Activated naive CD4-positive, alpha-beta T cell treated with anti-CD3 and anti-CD28 coated beads, Interleukin-2, amount 50 U/mL, for 24 hours (primary cell): ENCODE measurements around the gene LRP1-AS.

Experiments
- H3K27ac Mint-ChIP-seq: one replicate; pipeline ENCODE4 v1.8.0; 2021; ENCODE audit warnings: mild to moderate bottlenecking, mixed read lengths
- H3K27me3 Mint-ChIP-seq: one replicate; pipeline ENCODE4 v1.8.0; 2021; ENCODE audit warnings: mixed read lengths
- H3K36me3 Mint-ChIP-seq: one replicate; pipeline ENCODE4 v1.8.0; 2021; ENCODE audit warnings: mixed read lengths
- H3K4me1 Mint-ChIP-seq: one replicate; pipeline ENCODE4 v1.8.0; 2021; ENCODE audit warnings: mixed read lengths
- H3K4me3 Mint-ChIP-seq: one replicate; pipeline ENCODE4 v1.8.0; 2021; ENCODE audit warnings: mild to moderate bottlenecking, mixed read lengths
- H3K9me3 Mint-ChIP-seq: one replicate; pipeline ENCODE4 v1.8.0; 2021; ENCODE audit warnings: mixed read lengths

The LRP1-AS gene

DNA sequence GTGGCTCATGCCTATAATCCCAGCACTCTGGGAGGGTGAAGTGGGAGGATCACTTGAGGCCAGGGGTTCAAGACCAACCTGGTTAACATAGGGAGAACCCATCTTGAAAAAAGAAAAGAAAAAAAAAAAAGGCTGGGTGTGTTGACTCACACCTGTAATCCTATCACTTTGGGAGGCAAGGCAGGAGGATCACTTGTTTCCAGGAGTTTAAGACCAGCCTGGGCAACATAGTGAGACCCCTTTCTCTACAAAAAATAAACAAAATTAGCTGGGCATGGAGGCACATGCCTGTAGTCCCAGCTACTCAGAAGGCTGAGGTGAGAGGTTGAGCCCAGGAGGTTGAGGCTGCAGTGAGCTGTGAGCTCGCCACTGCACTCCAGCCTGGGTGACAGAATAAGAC, 23.0 kb upstream of the LRP1-AS start:
- H3K4me3 Mint-ChIP-seq = no peak overlapping the region
- no peaks in the 10 kb centered on the region for H3K9me3 Mint-ChIP-seq
- peaks cover 2% of the 10 kb centered on the region for H3K36me3 Mint-ChIP-seq
- no peaks in the 10 kb centered on the region for H3K27me3 Mint-ChIP-seq
- no peak overlapping the region for H3K27ac Mint-ChIP-seq
- peaks cover 12% of the 10 kb centered on the region for H3K4me1 Mint-ChIP-seq

DNA sequence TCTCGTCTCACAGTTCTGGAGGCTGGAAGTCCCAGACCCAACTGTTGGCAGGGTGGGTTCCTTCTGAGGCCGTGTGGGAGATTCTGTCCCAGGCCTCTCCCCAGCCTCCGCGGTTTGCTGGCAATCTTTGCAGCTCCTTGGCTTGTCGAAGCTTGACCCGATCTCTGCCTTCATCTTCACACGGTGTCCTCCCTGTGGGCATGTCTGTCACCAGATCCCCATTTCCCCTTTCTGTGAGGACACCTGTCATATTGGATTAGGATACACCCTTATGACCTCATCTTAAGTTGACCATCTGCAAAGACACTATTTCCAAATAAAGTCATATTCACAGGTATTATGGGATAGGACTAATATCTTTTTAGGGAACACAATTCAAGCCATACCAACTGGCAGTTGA, 22.6 kb upstream of the LRP1-AS start:
- Mint-ChIP-seq H3K27me3 (no peaks in the 10 kb centered on the region), H3K4me1 (peaks cover 12% of the 10 kb centered on the region), H3K27ac (no peak overlapping the region), H3K36me3 (peaks cover 2% of the 10 kb centered on the region), H3K9me3 (no peaks in the 10 kb centered on the region), H3K4me3 (no peak overlapping the region)

DNA sequence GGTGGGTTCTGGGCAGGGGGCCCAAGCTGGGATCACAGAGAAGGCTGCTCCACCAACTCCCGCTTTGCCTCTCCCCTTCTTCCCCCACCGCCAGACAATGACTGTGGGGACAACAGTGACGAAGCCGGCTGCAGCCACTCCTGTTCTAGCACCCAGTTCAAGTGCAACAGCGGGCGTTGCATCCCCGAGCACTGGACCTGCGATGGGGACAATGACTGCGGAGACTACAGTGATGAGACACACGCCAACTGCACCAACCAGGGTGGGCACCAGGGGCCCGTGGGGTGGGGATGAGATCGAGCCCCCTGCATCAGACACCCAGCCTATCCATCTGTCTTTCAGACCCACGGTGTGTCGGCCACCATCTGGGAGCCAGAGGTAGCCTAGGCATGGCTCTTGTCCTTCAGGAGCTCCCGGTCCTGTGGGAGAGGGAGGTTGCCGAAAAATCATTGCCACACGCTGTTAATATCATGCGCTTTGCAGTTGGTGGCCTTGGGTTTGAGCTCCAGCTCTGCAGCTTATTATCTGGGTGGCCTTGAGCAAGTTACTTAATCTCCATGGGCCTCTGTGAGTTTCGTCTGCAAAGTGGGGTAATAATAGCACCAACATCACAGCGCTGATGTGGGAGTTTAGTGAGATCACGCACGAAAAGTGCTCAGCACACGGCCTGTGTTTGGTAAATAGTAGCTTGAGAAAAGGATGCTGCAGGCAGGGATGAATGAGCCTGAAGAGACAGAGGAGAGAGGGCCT, 21.8 kb upstream of the LRP1-AS start:
- H3K9me3 Mint-ChIP-seq = no peaks in the 10 kb centered on the region
- no peaks in the 10 kb centered on the region for H3K27me3 Mint-ChIP-seq
- H3K4me1 Mint-ChIP-seq = peaks cover 12% of the 10 kb centered on the region
- H3K27ac Mint-ChIP-seq = no peak overlapping the region
- H3K4me3 Mint-ChIP-seq = no peak overlapping the region
- H3K36me3 Mint-ChIP-seq = peaks cover 2% of the 10 kb centered on the region

DNA sequence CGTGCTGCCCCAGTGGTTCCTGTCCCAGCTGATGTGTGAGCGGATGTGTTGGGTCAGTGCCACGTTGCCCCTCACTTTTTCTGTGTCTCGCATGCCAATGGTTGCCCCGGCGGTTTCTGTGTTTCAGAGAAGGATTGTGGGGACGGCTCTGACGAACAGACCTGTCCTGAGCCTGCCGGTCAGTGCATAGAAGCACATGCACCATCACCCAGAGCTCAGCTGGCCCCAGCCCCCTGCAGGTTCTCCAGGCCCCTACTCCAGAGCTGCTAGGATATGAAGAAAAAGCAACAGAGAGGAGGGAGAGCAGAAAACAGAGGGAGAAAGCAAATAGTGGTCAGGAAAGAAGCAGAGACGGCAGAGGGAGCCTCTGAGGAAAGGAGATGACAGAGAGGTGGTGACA, 20.6 kb upstream of the LRP1-AS start:
- Mint-ChIP-seq H3K36me3 (peaks cover 2% of the 10 kb centered on the region), H3K4me3 (no peak overlapping the region)

DNA sequence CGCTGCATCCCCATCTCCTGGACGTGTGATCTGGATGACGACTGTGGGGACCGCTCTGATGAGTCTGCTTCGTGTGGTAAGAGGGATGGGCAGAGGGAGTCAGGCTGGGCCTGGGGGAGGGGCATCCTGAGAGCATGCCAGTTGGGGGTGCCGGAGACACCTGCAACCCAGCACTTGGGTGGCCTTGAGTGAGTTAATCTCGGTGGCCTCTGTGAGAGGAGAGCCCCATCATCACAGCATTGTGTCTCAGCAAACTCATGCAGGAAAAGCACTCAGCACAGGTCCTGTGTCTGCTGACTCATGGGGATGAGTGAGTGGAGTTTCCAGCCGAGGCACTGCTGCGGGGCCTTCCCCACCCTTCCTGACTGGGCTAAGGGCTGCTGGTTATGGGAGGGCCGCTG, 19.6 kb upstream of the LRP1-AS start:
- H3K4me1 Mint-ChIP-seq = peaks cover 12% of the 10 kb centered on the region
- peak overlapping the region; percentile 54 for H3K27ac Mint-ChIP-seq
- H3K9me3 Mint-ChIP-seq = no peaks in the 10 kb centered on the region
- H3K27me3 Mint-ChIP-seq = no peaks in the 10 kb centered on the region
- H3K36me3 Mint-ChIP-seq = peaks cover 2% of the 10 kb centered on the region
- H3K4me3 Mint-ChIP-seq = no peak overlapping the region

More for the DNA sequence above, 20.6 kb upstream of the LRP1-AS start:
- H3K4me1 Mint-ChIP-seq = peaks cover 12% of the 10 kb centered on the region
- H3K9me3 Mint-ChIP-seq = no peaks in the 10 kb centered on the region
- peak overlapping the region; percentile 23 for H3K27ac Mint-ChIP-seq
- no peaks in the 10 kb centered on the region for H3K27me3 Mint-ChIP-seq

DNA sequence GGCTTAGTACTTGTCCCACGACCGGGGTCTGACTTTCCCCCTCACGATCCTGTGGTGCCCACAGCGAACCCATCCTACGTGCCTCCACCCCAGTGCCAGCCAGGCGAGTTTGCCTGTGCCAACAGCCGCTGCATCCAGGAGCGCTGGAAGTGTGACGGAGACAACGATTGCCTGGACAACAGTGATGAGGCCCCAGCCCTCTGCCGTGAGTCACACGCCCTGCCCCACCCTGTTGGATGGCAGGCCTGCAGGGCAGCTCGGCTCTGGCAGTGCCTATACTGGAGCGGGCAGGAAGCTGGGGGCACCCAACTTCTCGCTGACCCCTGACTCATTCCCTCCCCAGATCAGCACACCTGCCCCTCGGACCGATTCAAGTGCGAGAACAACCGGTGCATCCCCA, 18.3 kb upstream of the LRP1-AS start:
- H3K4me3 Mint-ChIP-seq = no peak overlapping the region
- no peaks in the 10 kb centered on the region for H3K9me3 Mint-ChIP-seq
- no peak overlapping the region for H3K27ac Mint-ChIP-seq
- H3K36me3 Mint-ChIP-seq = peaks cover 2% of the 10 kb centered on the region
- no peaks in the 10 kb centered on the region for H3K27me3 Mint-ChIP-seq
- peaks cover 12% of the 10 kb centered on the region for H3K4me1 Mint-ChIP-seq

DNA sequence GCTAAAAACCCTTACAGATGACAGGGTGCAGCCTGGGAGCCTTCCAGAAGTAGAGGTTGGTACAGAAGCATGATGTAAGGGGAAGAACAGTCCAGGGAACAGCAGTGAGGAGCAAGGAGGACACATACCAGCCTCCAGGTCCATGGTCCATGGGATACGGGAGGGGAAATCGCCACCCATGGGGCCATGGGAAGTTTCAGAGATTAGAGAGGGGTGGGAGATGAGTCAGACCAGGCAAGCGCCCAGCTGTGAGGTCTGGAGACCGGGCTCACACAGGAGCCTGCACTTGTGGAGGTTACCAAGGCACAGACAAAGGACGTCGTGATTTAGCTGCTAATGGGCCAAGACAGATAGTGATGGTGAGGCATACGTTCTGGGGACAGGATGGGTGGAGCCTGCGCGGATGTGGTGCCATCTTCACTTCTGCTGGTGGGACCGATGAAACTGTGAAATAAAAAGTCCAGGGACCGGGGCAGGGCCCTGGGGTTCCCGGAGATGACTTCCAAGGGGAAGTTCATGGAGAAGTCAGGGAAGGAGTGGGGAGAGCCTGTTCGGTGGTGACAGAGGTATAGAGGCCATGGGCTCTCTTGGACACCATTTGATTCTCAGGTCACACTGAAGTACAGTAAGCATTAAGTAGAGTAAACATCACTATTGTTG, 17.7 kb upstream of the LRP1-AS start:
- H3K27ac Mint-ChIP-seq = no peak overlapping the region
- no peaks in the 10 kb centered on the region for H3K9me3 Mint-ChIP-seq
- peaks cover 12% of the 10 kb centered on the region for H3K4me1 Mint-ChIP-seq
- no peaks in the 10 kb centered on the region for H3K27me3 Mint-ChIP-seq
- peaks cover 2% of the 10 kb centered on the region for H3K36me3 Mint-ChIP-seq
- H3K4me3 Mint-ChIP-seq = no peak overlapping the region

DNA sequence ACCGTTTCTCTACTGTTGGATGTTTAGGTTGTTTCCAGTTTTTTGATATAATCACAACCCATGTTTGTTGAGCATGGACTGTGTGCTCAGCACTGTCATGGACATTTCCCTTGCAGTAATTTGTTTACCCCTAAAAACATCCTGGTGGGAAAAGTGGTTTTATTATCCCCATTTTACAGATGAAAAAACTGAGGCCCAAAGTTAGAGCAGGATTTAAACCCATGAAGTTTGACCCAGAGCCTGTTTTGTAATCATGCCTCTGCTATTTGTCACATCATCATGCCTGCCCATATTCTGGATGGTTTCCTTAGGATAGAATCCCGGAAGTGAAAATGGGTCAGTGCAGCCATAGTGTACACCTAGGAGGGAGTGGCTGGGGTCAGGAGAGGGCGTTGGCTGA, 17.0 kb upstream of the LRP1-AS start:
- peaks cover 12% of the 10 kb centered on the region for H3K4me1 Mint-ChIP-seq
- H3K27me3 Mint-ChIP-seq = no peaks in the 10 kb centered on the region
- H3K27ac Mint-ChIP-seq = no peak overlapping the region
- no peaks in the 10 kb centered on the region for H3K9me3 Mint-ChIP-seq
- H3K4me3 Mint-ChIP-seq = no peak overlapping the region
- peaks cover 2% of the 10 kb centered on the region for H3K36me3 Mint-ChIP-seq

DNA sequence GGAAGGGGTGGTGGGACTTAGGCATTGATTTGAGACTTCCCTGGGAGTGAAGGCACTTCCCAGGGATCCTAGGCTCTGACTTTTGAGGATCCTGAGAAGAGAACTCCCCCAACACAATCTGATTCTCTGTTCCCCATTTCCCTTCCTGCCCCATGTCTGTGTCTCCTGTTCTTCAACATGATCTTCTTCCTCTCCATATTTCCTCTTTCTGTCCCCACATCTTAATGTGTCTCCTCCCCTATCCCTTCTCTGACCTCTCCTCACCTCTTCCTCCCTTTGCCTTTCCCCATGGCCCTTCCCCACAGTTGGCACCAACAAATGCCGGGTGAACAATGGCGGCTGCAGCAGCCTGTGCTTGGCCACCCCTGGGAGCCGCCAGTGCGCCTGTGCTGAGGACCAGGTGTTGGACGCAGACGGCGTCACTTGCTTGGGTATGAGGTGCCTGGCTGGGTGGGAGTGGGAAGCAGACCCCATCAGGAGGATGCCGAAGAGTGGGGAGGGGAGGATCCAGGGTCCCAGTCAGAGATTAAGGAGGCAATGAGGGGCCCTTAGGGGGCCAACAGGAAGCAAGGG, 15.2 kb upstream of the LRP1-AS start:
- Mint-ChIP-seq H3K27ac (no peak overlapping the region), H3K4me1 (peaks cover 18% of the 10 kb centered on the region), H3K4me3 (no peak overlapping the region), H3K36me3 (peaks cover 2% of the 10 kb centered on the region), H3K9me3 (no peaks in the 10 kb centered on the region), H3K27me3 (no peaks in the 10 kb centered on the region)

DNA sequence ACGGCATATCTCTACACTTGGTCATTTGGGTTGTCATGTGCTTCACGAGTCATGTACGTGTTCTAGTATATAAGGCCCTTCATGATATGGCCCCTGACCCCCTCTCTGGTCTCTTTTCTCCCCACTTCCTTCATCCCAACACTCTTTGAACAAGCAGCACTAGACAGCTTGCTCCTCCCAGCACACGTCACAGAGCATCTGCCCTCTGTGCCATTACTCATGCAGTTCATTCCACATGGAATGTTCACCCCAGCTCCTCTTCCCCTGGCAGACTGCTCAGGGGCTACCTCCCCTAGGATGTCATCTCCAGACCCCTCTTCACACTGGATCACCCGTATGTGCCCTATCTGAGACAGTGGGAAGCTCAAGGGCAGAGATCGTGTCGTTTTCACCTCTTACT, 14.1 kb upstream of the LRP1-AS start:
- Mint-ChIP-seq H3K36me3 (no peaks in the 10 kb centered on the region), H3K27me3 (no peaks in the 10 kb centered on the region), H3K27ac (no peak overlapping the region), H3K4me3 (no peak overlapping the region), H3K4me1 (peaks cover 11% of the 10 kb centered on the region), H3K9me3 (no peaks in the 10 kb centered on the region)

DNA sequence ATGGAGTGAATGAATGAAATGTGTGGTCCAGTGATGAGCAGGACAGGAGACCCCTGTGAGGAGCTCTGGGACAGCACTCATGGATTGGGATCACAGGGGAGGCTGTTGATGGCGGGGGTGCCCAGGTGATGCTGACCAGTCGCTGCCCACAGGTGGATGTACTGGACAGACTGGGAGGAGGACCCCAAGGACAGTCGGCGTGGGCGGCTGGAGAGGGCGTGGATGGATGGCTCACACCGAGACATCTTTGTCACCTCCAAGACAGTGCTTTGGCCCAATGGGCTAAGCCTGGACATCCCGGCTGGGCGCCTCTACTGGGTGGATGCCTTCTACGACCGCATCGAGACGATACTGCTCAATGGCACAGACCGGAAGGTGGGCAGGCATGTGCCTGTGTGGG, 13.3 kb upstream of the LRP1-AS start:
- H3K27ac Mint-ChIP-seq = no peak overlapping the region
- H3K4me3 Mint-ChIP-seq = no peak overlapping the region
- H3K36me3 Mint-ChIP-seq = no peaks in the 10 kb centered on the region
- H3K9me3 Mint-ChIP-seq = no peaks in the 10 kb centered on the region
- H3K4me1 Mint-ChIP-seq = peaks cover 8% of the 10 kb centered on the region
- H3K27me3 Mint-ChIP-seq = no peaks in the 10 kb centered on the region

DNA sequence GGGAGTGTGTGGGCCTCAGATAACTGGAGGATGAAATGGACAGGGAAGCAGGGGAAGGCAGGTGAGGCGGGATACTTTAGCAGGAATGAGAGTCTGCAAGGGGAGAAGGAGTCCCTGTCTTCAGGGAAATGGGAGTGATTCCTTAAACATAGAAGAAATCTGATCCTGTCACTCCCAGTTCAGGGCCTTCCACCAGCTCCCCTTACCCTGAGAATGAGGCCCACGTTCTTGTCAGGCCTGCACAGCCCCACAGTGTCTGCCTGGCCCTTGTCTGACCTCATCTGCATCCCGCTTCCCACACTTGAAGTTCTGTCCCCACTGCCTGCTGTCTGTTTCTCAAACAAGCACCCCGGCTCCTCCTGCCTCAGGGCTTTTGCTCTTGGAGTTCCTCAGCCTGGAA, 12.6 kb upstream of the LRP1-AS start:
- H3K36me3 Mint-ChIP-seq = peaks cover 2% of the 10 kb centered on the region
- no peaks in the 10 kb centered on the region for H3K27me3 Mint-ChIP-seq
- no peak overlapping the region for H3K4me3 Mint-ChIP-seq
- H3K27ac Mint-ChIP-seq = no peak overlapping the region
- peaks cover 8% of the 10 kb centered on the region for H3K4me1 Mint-ChIP-seq
- no peaks in the 10 kb centered on the region for H3K9me3 Mint-ChIP-seq

DNA sequence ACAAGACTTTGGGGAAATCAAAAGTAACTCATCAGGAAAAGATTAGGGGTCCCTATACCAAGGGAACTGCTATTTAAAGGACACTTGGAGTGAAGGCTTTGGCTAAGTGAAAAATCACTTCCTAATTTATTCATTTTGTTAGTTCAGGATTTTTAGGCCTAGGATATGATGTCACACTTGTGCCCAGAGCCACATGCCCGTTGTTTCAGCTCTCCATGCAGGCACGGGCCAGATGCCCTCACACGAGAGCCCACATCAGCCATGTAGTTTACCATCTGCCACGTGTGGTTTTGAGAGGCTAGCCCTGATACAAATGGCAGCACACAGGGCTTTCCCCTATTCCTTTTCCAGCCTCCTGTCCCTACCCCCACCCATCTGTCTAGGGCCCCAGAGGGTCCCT, 11.9 kb upstream of the LRP1-AS start:
- Mint-ChIP-seq H3K36me3 (peaks cover 2% of the 10 kb centered on the region), H3K27ac (no peak overlapping the region), H3K4me1 (peaks cover 8% of the 10 kb centered on the region), H3K27me3 (no peaks in the 10 kb centered on the region), H3K4me3 (no peak overlapping the region), H3K9me3 (no peaks in the 10 kb centered on the region)

DNA sequence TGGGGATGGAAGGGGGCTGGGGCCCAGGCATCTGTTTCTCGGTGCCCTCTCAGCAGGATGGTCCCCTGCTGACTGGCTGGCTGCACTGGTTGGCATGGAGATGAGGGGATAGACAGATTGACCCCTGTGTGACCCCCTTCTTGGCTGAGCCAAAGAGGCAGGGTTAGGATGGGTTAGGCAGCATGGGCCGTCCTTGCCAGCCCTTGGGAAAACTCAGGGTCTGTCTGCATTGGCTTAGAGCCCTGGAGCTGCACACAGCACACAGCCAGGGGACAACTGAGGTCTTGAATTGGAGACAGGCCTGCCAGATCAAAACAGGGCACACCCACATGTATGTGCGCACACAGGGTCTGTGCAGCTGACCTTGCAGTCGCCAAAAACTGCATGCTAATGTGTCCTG, 11.2 kb upstream of the LRP1-AS start:
- Mint-ChIP-seq H3K27ac (no peak overlapping the region), H3K4me3 (no peak overlapping the region), H3K4me1 (peaks cover 8% of the 10 kb centered on the region), H3K9me3 (no peaks in the 10 kb centered on the region), H3K36me3 (peaks cover 2% of the 10 kb centered on the region), H3K27me3 (no peaks in the 10 kb centered on the region)

DNA sequence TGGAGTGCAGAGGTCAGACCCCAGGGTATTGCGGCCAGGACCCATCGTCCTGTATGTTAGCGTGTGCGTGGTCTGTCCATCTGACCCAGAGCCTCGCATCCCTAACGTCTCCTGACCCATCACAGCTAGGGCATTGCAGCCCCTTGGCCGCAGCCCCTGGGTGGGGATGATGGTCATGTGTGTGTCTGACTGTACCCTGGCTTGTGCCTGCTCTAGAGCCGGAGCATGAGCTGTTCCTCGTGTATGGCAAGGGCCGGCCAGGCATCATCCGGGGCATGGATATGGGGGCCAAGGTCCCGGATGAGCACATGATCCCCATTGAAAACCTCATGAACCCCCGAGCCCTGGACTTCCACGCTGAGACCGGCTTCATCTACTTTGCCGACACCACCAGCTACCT, 10.8 kb upstream of the LRP1-AS start:
- H3K4me3 Mint-ChIP-seq = no peak overlapping the region
- H3K36me3 Mint-ChIP-seq = peaks cover 2% of the 10 kb centered on the region
- no peak overlapping the region for H3K27ac Mint-ChIP-seq
- H3K27me3 Mint-ChIP-seq = no peaks in the 10 kb centered on the region
- H3K9me3 Mint-ChIP-seq = no peaks in the 10 kb centered on the region
- peaks cover 8% of the 10 kb centered on the region for H3K4me1 Mint-ChIP-seq

DNA sequence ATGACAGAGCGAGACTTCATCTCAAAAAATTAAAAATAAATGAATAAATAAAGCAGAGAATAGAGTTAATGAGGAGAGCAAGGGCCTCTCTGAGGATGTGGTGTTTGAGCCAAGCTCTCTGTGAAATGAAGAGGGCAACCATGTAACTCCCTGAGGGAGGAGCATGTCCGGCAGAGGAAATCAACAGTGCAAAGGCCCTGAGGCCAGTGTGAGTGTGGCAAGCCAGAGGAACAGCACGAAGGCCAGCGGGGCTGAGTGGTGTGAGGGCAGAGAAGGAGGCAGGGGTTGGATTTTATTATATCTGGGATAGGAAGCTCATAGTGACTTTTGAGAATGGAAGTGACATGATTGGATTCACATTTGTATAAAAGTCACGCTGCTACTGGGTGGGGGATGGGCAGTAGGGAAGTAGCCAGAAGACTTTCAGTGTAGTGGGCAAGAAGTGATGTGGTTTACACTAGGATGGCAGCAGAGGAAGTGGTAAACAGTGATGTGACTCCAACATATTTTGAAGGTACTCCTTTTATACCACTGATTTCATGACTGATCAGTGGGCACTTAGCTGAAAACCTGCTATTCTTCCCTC, 10.3 kb upstream of the LRP1-AS start:
- peaks cover 2% of the 10 kb centered on the region for H3K36me3 Mint-ChIP-seq
- no peaks in the 10 kb centered on the region for H3K27me3 Mint-ChIP-seq
- H3K27ac Mint-ChIP-seq = no peak overlapping the region
- no peak overlapping the region for H3K4me3 Mint-ChIP-seq
- H3K9me3 Mint-ChIP-seq = no peaks in the 10 kb centered on the region
- peaks cover 8% of the 10 kb centered on the region for H3K4me1 Mint-ChIP-seq
